Activated T-helper 17 cell treated with anti-CD3 and anti-CD28 coated beads, Interleukin-2, amount 50 U/mL, for 72 hours (primary cell): ENCODE results near the gene PCGF1. TPM values are rescaled to one million over a fixed set of nuclear protein-coding genes. Genes with fewer than 3 reads are reported as not detected.

ENCODE experiments used
- ATAC-seq: fragments of 150-1000 bp; cut with Tn5 transposase; replicated peaks from 2 replicates; pipeline ENCODE4 v1.10.0; 2021; ENCODE audit warnings: mild to moderate bottlenecking, moderate library complexity
- H3K27ac Mint-ChIP-seq: one replicate; pipeline ENCODE4 v1.8.0; 2022; ENCODE audit warnings: mixed read lengths
- H3K27me3 Mint-ChIP-seq: one replicate; pipeline ENCODE4 v1.8.0; 2022; ENCODE audit warnings: mixed read lengths
- H3K36me3 Mint-ChIP-seq: one replicate; pipeline ENCODE4 v1.8.0; 2022; ENCODE audit warnings: low read depth, mild to moderate bottlenecking, mixed read lengths
- H3K4me1 Mint-ChIP-seq: one replicate; pipeline ENCODE4 v1.8.0; 2022; ENCODE audit warnings: mixed read lengths
- H3K4me3 Mint-ChIP-seq: one replicate; pipeline ENCODE4 v1.8.0; 2022; ENCODE audit warnings: mild to moderate bottlenecking, mixed read lengths
- H3K9me3 Mint-ChIP-seq: one replicate; pipeline ENCODE4 v1.8.0; 2022; ENCODE audit warnings: mixed read lengths
- total RNA-seq, 2 donors: library from RNA; stranded (reverse); gene quantifications; one replicate each; pipeline ENCODE4 v1.2.3, GENCODE V29; 2022

PCGF1 gene
- total RNA-seq, 2 donors from 2014 or later, result 22.0 to 32.8 TPM

DNA sequence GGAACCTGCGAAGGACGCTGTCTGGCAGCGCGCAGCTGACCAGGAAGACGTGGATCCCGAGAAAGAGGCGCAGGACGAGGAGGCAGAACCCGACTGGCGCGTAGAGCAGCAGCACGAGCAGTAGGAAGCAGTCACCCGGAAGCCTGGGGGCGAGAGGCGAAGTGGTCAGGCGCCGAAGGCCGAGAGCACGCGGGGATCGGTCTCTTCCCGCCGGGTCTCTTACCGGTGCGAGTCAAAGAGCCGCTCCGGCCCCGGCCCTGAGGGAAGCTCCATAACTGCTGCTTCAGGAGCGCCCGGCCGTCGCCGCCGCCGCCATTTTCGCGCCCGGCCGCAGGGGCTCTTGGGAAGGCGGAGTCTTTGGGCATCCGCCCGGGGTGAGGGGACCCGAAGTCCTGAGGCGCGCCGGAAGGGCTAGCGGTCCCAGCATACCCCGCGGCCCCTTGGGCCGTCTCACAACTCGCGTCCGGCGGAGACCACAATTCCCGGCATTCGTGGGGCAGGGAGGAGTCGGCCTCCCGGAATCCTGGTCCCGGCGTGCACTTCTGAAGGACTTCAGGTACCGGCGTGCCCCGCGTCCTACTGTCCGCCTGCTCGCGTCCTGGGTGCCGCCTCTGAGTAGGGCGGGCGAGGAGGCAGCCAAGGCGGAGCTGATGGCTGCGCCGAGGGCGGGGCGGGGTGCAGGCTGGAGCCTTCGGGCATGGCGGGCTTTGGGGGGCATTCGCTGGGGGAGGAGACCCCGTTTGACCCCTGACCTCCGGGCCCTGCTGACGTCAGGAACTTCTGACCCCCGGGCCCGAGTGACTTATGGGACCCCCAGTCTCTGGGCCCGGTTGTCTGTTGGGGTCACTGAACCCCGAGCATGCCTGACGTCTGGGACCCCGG is 22.1 kb upstream of the PCGF1 start, which contains the start of the genes AUP1 and HTRA2:
AUP1 (minus strand) TSS at position 350 of the 882 bp plus-strand sequence; CDS start at position 273, 77 bp downstream.
HTRA2 (plus strand) TSS at position 577 of the 882 bp plus-strand sequence; CDS start at position 651, 74 bp downstream.
- peak; percentile 76 for ATAC-seq
- Mint-ChIP-seq H3K4me3 (peak within 1 kb of the TSS; percentile 98), H3K27ac (peak within 1 kb of the TSS; percentile 97), H3K9me3 (no peaks in the 10 kb centered on the region), H3K4me1 (peaks cover 21% of the 10 kb centered on the region), H3K27me3 (no peaks in the 10 kb centered on the region), H3K36me3 (peaks cover 65% of the 10 kb centered on the region)

DNA sequence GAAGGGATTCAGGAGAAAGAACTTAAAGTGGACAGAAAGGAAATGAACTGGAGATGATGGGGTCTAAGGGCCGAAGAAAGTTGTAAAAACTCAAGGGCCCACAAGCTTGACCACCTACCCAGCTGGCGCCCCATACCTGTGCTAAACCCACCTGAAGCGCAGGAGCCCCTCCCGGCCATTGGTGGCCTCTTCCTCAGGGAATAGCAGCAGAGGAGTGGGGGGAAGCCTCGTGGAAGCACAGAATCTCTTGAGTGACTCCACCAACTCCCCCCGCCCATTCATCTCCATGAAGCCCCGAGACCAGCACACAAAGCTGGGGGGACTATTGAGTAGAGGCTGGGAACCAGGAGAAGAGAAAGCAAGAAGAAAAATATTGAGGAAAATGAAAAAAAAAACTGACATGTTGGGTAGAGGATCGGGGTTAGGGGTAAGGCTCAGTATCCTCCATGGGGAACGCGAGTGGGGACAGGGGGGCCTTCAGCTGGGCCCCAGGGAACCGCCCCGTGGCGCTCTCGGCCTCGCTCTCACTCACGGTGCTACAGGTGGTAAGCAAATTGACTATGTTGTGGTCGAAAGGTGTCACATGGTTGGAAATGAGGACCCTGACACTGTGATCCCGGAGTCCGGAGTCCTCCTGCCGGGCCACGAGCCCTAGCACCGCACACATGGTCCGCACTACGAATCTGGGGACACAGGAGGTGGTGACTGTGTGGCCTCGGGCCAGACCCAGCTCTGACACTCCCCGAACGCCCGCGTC is 21.3 kb upstream of the PCGF1 start:
- no peaks in the 10 kb centered on the region for H3K9me3 Mint-ChIP-seq
- peak overlapping the region; percentile 97 for H3K27ac Mint-ChIP-seq
- peaks cover 65% of the 10 kb centered on the region for H3K36me3 Mint-ChIP-seq
- H3K4me3 Mint-ChIP-seq, result peak overlapping the region; percentile 98
- H3K27me3 Mint-ChIP-seq, result no peaks in the 10 kb centered on the region
- peak; percentile 1 for ATAC-seq
- H3K4me1 Mint-ChIP-seq, result peaks cover 21% of the 10 kb centered on the region

DNA sequence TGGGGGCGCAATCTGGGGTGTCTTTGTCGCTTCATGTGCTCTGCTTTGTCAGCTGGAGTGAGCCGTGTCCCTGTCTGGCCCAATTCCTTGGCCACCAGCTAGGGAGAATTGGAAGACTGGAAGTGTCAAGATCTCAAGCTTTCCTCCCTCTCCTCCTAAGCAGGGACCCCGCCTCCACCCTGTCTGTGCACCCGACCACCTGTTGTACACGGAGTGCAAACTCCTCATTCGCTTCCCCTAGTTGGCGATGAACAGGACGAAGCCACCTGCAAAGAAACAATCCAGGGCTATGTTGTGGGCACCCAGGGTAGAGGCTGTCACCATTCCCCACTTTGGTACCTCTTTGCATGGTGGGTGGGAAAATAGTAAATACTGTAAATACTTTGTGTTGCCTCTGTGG is 20.2 kb upstream of the PCGF1 start:
- Mint-ChIP-seq H3K4me3 (peak overlapping the region; percentile 98), H3K4me1 (peaks cover 21% of the 10 kb centered on the region), H3K27ac (peak overlapping the region; percentile 97), H3K9me3 (no peaks in the 10 kb centered on the region), H3K27me3 (no peaks in the 10 kb centered on the region), H3K36me3 (peaks cover 63% of the 10 kb centered on the region)
- no peak for ATAC-seq

DNA sequence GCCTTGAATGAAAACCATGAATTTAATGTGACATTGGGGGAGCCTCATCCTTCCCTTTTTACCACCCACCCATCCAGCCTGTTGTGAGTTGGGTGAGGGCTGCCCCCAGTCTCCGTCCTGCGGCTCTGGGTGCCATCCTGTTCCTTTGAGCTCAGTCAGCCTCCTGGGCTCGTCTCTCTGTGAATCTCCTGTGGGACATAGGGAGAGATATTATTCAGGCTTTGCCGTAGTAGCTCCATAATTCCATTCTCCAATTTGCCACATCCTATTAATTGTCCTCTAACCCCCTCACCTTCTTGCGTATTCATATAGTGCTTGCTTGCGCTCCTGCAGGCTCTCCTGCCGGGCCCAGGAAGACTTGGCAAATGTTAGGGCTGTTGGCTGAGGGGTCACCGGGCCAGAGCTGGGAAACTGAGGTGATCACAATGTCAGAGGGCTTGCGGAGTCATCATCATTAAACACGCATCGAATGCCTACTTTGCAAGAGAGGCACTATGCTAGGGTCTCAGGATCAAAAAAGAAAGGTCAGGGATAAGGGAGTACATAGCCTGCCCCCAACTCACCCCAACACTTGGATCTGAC is 19.2 kb upstream of the PCGF1 start:
- Mint-ChIP-seq H3K4me1 (peaks cover 16% of the 10 kb centered on the region), H3K9me3 (no peaks in the 10 kb centered on the region), H3K36me3 (peaks cover 53% of the 10 kb centered on the region), H3K4me3 (no peak overlapping the region), H3K27me3 (no peaks in the 10 kb centered on the region), H3K27ac (no peak overlapping the region)
- no peak for ATAC-seq

DNA sequence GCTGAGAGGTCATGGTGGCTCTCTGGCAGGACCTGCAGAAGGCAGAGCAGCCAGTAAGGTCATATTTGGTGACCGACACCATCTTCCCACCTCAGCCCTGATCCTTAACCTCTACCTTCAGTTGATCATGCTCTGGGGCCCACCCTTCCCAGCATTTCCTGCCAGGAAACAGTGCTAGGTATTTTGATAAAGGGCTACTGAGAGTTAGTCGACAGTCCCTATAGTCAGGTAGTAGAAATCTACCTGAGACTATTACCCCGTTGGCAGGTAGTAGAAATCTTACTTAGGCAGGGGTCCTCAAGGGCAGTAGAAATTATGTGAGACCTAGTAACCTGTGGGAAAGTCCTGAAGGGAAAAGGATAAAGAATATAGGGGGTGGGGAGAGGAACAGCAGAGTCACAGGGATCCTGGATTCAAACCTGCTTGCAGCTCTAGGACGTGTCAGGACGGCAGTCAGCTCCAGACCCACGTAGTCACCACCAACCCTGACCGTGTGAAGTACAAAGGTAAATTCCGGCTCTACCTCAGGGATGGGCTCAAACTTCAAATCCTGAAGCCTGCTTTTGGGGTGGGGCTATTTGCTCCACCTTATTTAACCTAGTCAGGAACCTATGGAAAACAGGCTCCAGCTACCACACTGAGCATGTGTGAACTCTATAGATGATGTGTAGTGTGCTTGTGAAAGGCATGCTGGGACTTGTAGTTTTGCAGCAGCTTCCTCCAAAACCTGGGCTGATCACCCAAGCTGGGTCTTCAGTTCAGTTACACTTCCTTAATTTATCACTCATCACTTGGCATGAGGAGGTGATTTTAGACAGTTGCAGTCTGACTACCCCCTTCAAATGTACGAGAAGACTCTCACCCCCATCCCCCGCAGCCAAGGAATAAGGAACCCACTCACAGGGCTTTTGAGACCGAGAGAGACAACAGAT is 18.5 kb upstream of the PCGF1 start, which contains the start of gene DQX1:
DQX1 (minus strand) TSS at position 515 of the 932 bp plus-strand sequence; CDS start at position 13, 502 bp downstream.
- H3K4me3 Mint-ChIP-seq, result no peak within 1 kb of the TSS
- ATAC-seq, result no peak
- peaks cover 45% of the 10 kb centered on the region for H3K36me3 Mint-ChIP-seq
- no peaks in the 10 kb centered on the region for H3K9me3 Mint-ChIP-seq
- H3K27ac Mint-ChIP-seq, result no peak within 1 kb of the TSS
- H3K4me1 Mint-ChIP-seq, result peaks cover 8% of the 10 kb centered on the region
- no peaks in the 10 kb centered on the region for H3K27me3 Mint-ChIP-seq

DNA sequence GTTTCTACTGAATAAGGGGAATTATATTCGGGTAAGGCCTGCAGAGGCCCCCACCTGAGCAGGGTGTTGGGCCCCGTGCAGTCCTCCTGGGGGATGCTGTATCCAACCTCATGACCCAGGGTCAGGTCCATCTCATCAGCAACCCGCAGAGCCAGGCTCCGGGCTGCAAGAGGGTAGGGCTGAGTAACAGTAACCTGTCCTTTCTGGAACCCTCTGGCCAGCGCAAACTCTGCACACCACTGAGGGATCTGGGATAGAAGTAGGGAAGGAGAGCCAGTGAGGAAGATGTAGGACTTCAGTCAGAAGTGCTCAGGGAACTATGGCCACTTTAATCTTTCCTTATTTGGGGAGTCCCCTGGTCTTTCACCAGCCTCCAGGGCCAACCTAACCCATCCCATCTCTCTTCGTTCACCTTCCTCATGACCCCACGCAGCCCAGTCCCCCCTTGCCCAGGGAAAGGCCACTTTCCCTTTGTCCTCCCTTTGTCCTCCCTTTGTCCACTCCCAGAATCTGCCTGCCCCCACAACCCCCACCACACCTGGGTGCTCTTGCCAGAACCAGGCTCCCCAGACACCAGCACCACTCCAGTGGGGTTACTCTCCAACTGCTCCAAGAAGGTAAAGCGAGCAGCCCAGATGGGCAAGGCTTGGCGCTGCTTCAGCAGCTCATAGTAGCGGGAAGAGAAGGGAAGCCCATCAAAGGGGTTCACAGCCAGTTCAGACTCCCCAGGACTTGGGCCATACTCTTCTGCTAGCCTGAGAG is 17.6 kb upstream of the PCGF1 start:
- H3K9me3 Mint-ChIP-seq, result no peaks in the 10 kb centered on the region
- H3K36me3 Mint-ChIP-seq, result peaks cover 38% of the 10 kb centered on the region
- ATAC-seq, result no peak
- H3K4me1 Mint-ChIP-seq, result peaks cover 4% of the 10 kb centered on the region
- peaks cover 3% of the 10 kb centered on the region for H3K27me3 Mint-ChIP-seq
- H3K4me3 Mint-ChIP-seq, result no peak overlapping the region
- no peak overlapping the region for H3K27ac Mint-ChIP-seq

DNA sequence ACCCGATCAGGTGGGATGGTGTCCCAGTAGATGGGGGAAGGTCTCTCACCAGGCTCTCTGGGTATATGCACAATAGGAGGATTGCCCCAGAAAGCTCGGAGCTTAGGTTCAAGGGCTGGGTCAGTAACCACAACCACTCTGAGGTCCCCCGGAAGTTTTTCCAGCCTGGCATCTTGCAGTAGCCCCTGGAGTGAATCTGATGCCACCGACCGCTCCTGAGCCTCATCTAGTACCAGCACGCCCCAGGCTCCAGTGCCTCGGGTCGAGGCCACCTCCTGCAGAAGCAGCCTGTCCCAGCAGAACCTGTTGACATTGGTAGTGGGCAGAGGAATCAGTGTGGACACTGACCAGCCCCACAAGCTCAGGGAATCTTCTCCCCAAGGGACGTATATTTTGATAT is 16.5 kb upstream of the PCGF1 start:
- H3K4me1 Mint-ChIP-seq, result peaks cover 4% of the 10 kb centered on the region
- H3K27ac Mint-ChIP-seq, result no peak overlapping the region
- H3K9me3 Mint-ChIP-seq, result no peaks in the 10 kb centered on the region
- no peak overlapping the region for H3K4me3 Mint-ChIP-seq
- ATAC-seq, result no peak
- H3K27me3 Mint-ChIP-seq, result peaks cover 8% of the 10 kb centered on the region
- H3K36me3 Mint-ChIP-seq, result peaks cover 32% of the 10 kb centered on the region

DNA sequence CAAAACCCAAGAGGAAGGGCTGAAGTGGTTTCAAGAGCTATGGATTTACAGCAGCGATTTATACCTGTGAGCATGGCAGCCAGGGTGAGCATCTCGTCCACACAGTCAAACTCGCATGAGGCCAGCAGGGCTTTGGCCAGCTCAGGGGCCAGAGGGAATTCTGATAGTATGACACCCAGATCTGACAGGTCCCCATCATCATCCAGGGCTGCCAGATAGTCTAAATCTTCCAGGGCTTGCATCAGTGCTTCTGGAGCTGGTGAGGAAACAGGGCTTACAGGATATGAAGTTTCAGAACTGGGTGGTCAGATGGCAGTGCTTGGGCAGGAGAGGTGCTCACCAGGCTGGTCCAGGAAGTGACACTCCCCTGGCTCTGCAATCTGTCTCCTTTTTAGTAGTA is 15.0 kb upstream of the PCGF1 start:
- H3K4me3 Mint-ChIP-seq, result no peak overlapping the region
- H3K27me3 Mint-ChIP-seq, result peaks cover 22% of the 10 kb centered on the region
- H3K9me3 Mint-ChIP-seq, result no peaks in the 10 kb centered on the region
- peaks cover 4% of the 10 kb centered on the region for H3K4me1 Mint-ChIP-seq
- ATAC-seq, result no peak
- peaks cover 17% of the 10 kb centered on the region for H3K36me3 Mint-ChIP-seq
- H3K27ac Mint-ChIP-seq, result no peak overlapping the region

DNA sequence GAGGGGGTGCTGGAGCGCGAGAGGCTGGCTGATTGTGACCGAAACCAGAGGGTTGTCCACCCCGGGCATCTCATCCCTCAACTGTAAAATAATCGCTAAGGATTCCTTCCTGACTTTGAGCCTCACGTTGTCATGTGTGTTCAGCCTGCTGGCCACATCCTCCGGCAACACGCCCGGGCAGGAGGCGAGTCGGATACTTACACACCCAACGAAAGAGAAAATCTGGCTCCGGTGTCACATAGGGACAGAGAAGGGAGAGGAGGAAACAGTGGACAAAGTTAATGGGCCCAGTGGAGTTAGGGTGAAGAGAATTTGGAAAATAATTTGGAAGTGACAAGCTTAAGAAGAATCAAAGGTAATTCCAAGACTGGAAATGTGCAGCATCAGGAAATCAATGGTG is 9.2 kb upstream of the PCGF1 start:
- H3K27ac Mint-ChIP-seq, result no peak overlapping the region

DNA sequence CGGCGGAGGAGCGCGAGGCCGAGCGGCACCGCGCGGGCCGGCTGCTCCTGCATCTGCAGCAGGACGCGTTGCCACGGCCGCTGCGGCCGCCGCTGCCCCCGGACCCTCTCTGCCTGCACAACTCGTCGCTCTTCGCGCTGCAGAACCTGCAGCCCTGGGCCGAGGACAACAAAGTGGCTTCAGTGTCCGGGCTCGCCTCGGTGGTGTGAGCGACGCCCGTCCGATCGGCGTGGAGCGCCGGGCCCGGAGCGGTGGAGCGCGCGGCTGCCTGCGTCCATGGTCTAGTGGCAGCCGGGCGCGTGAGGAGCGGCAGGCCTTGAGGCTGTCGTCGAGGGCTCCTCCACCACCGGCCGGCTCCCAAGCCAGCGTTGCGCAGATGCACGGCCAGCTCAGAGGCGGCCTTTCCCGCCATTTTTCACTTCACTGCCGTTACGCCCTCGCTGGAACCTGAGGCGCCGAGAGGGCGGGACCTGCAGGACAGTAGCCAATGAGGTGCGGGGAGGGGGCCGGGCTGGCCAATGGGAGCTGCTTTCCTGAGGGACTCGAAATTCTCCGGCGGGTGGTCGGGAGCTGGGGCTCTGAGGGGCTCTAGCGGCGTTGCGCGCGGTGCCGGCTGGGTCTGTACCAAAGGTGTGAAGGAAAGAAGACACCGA is 8.6 kb upstream of the PCGF1 start:
- Mint-ChIP-seq H3K4me3 (peak overlapping the region; percentile 84), H3K9me3 (no peaks in the 10 kb centered on the region), H3K36me3 (no peaks in the 10 kb centered on the region), H3K27me3 (peaks cover 35% of the 10 kb centered on the region), H3K27ac (no peak overlapping the region), H3K4me1 (no peaks in the 10 kb centered on the region)
- ATAC-seq, result peak; percentile 83

More for the DNA sequence above, 9.2 kb upstream of the PCGF1 start:
- peak overlapping the region; percentile 84 for H3K4me3 Mint-ChIP-seq
- no peaks in the 10 kb centered on the region for H3K9me3 Mint-ChIP-seq
- peaks cover 35% of the 10 kb centered on the region for H3K27me3 Mint-ChIP-seq
- H3K4me1 Mint-ChIP-seq, result no peaks in the 10 kb centered on the region
- H3K36me3 Mint-ChIP-seq, result no peaks in the 10 kb centered on the region
- no peak for ATAC-seq

DNA sequence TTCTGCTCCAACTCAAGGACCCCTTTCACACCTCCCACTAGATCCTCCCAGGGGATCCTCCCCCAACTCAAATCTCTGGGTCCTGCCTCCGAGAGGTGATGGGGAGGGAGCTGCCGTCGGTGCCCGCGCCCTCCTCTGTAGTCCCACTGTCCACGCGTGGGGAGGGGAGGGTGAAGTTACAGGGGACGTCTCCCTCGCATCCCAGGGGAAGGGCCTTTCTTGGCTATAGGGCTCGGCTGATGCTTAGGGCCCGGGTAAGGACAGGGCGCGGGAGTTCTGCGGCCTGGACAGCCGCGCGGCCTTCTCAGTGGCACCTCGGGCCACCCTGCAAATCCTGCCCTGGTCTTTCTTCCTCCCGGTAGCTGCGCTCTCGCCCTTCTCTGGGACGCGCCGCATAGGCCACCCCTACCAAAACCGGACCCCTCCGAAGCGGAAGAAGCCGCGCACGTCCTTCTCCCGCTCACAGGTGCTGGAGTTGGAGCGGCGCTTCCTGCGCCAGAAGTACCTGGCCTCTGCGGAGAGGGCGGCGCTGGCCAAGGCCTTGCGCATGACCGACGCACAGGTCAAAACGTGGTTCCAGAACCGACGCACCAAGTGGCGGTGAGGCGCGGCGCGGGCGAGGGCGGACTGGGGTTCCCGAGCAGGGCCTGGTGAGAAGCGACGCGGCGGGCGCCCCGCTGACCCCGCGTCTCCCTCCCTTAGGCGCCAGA is 7.9 kb upstream of the PCGF1 start:
- ATAC-seq, result peak; percentile 16
- H3K4me1 Mint-ChIP-seq, result no peaks in the 10 kb centered on the region
- no peaks in the 10 kb centered on the region for H3K9me3 Mint-ChIP-seq
- peaks cover 35% of the 10 kb centered on the region for H3K27me3 Mint-ChIP-seq
- H3K4me3 Mint-ChIP-seq, result peak overlapping the region; percentile 84
- H3K36me3 Mint-ChIP-seq, result no peaks in the 10 kb centered on the region
- H3K27ac Mint-ChIP-seq, result peak overlapping the region; percentile 73
